CD4-positive, alpha-beta T cell treated with Interleukin-17A for 4 hours (primary cell): Measurements from ENCODE around the gene ACSM3.
"Not testable (repeated sequence)": the region's sequence is repeated elsewhere in the genome, so short reads cannot be mapped to it uniquely, and the experiment has no call there.

Source experiments
- DNase-seq: peaks from one replicate; pipeline ENCODE4 v3.0.0-alpha.2; 2020; ENCODE audit warnings: mixed read lengths

The ACSM3 gene

GRCh38 chr16:20755799-20756198 lies 8.0 kb upstream of the ACSM3 start:
- not testable (repeated sequence) for DNase-seq

- no peak for DNase-seq
Observed at GRCh38 chr16:20760346-20760745, 3.5 kb upstream of the ACSM3 start.

- DNase-seq: no peak
Observed at GRCh38 chr16:20761175-20761574, 2.6 kb upstream of the ACSM3 start.

GRCh38 chr16:20762404-20763123 lies 1.2 kb upstream of the ACSM3 start:
- DNase-seq: no peak

- DNase-seq: not testable (repeated sequence)
Observed at GRCh38 chr16:20764448-20764847, 634 bp downstream of the ACSM3 start.

GRCh38 chr16:20765732-20766131 lies 1.9 kb downstream of the ACSM3 start:
- no peak for DNase-seq

GRCh38 chr16:20766294-20766693 lies 2.5 kb downstream of the ACSM3 start:
- DNase-seq: no peak

GRCh38 chr16:20767577-20767976 lies 3.8 kb downstream of the ACSM3 start:
- DNase-seq: no peak

GRCh38 chr16:20768121-20768520 lies 4.3 kb downstream of the ACSM3 start:
- no peak for DNase-seq

- DNase-seq: no peak
Observed at GRCh38 chr16:20768818-20769217, 5.0 kb downstream of the ACSM3 start.

- no peak for DNase-seq
Observed at GRCh38 chr16:20773679-20774078, 9.9 kb downstream of the ACSM3 start.

GRCh38 chr16:20774703-20775362 lies 11.0 kb downstream of the ACSM3 start:
- peak; percentile 64 for DNase-seq

GRCh38 chr16:20781697-20782096 lies 17.9 kb downstream of the ACSM3 start:
- DNase-seq: no peak

- DNase-seq: no peak
Observed at GRCh38 chr16:20782470-20782869, 18.7 kb downstream of the ACSM3 start.

- no peak for DNase-seq
Observed at GRCh38 chr16:20784204-20784603, 20.4 kb downstream of the ACSM3 start.

GRCh38 chr16:20789130-20789529 lies 25.3 kb downstream of the ACSM3 start:
- no peak for DNase-seq

- DNase-seq: no peak
Observed at GRCh38 chr16:20791923-20792612, 28.3 kb downstream of the ACSM3 start.

- peak; percentile 22 for DNase-seq
Observed at GRCh38 chr16:20798364-20798763, 34.5 kb downstream of the ACSM3 start.

GRCh38 chr16:20799599-20799998 lies 35.8 kb downstream of the ACSM3 start:
- no peak for DNase-seq

- DNase-seq: no peak
Observed at GRCh38 chr16:20801278-20801677, 37.5 kb downstream of the ACSM3 start.

GRCh38 chr16:20803192-20803560 lies 39.4 kb downstream of the ACSM3 start:
- DNase-seq: no peak

- DNase-seq: no peak
Observed at GRCh38 chr16:20803561-20804214, 39.9 kb downstream of the ACSM3 start.

- not testable (repeated sequence) for DNase-seq
Observed at GRCh38 chr16:20805684-20806167, 41.9 kb downstream of the ACSM3 start.
